T follicular helper cell (primary cell): ENCODE measurements around the gene ASMT.
"Not testable (repeated sequence)": the region's sequence is repeated elsewhere in the genome, so short reads cannot be mapped to it uniquely, and the experiment has no call there.

Experiments
- DNase-seq: peaks from one replicate; pipeline ENCODE4 v3.0.0-alpha.2; 2020; ENCODE audit warnings: low read depth

The ASMT gene

GRCh38 chrX:1598021-1598875 lies 16.6 kb upstream of the ASMT start:
- no peak for DNase-seq

- DNase-seq, result no peak
These were observed 15.7 kb upstream of the ASMT start for GRCh38 chrX:1598876-1599790.

- no peak for DNase-seq
These were observed 15.0 kb upstream of the ASMT start for GRCh38 chrX:1599791-1600405.

- DNase-seq, result no peak
These were observed 14.3 kb upstream of the ASMT start for GRCh38 chrX:1600406-1601050.

- no peak for DNase-seq
These were observed 13.7 kb upstream of the ASMT start for GRCh38 chrX:1601051-1601767.

- DNase-seq, result no peak
These were observed 13.1 kb upstream of the ASMT start for GRCh38 chrX:1601768-1602085.

GRCh38 chrX:1602299-1602698 lies 12.6 kb upstream of the ASMT start:
- DNase-seq, result no peak

- no peak for DNase-seq
These were observed 8.4 kb upstream of the ASMT start for GRCh38 chrX:1606496-1606895.

- DNase-seq, result no peak
These were observed 5.5 kb upstream of the ASMT start for GRCh38 chrX:1609311-1609710.

- no peak for DNase-seq
These were observed 5.1 kb upstream of the ASMT start for GRCh38 chrX:1609762-1610161.

GRCh38 chrX:1610166-1610565 lies 4.7 kb upstream of the ASMT start:
- DNase-seq, result no peak

GRCh38 chrX:1610736-1611135 lies 4.1 kb upstream of the ASMT start:
- DNase-seq, result no peak

- no peak for DNase-seq
These were observed 2.1 kb upstream of the ASMT start for GRCh38 chrX:1612641-1613286.

- no peak for DNase-seq
These were observed 3.8 kb downstream of the ASMT start for GRCh38 chrX:1618689-1619088.

GRCh38 chrX:1623691-1624090 lies 8.8 kb downstream of the ASMT start:
- no peak for DNase-seq

GRCh38 chrX:1624158-1624860 lies 9.4 kb downstream of the ASMT start:
- DNase-seq, result not testable (repeated sequence)

GRCh38 chrX:1624861-1625215 lies 10.0 kb downstream of the ASMT start:
- DNase-seq, result not testable (repeated sequence)

- DNase-seq, result no peak
These were observed 14.4 kb downstream of the ASMT start for GRCh38 chrX:1629244-1629643.

GRCh38 chrX:1646009-1646408 lies 31.1 kb downstream of the ASMT start:
- DNase-seq, result no peak

- no peak for DNase-seq
These were observed 34.8 kb downstream of the ASMT start for GRCh38 chrX:1649621-1650020.
